HCT116 (cell line): ENCODE measurements around the gene CHSY1. TPM values are rescaled to one million over a fixed set of nuclear protein-coding genes. Genes with fewer than 3 reads are reported as not detected.

Experiments used
- ATAC-seq: fragments of 200-7000 bp; cut with Tn5 transposase; 2 replicates; pipeline ENCODE4 v1.9.1; 2020; ENCODE audit warnings: mild to moderate bottlenecking, moderate library complexity
- BruUV-seq: library from RNA; stranded (reverse); fragments of 400-500 nt; replicated peaks from 2 replicates; lab custom pipeline; 2021; lab: Mats Ljungman, UMichigan
- CTCF ChIA-PET: fragments of 300-600 bp; sonication (Branson Sonifier 250); formaldehyde crosslinking; loops from one replicate; lab custom pipeline; 2021; ENCODE audit warnings: antibody characterized with exemption; lab: Charles Lee
- POLR2A ChIA-PET: fragments of 300-600, 350-600 bp; sonication (Branson Sonifier 250); formaldehyde crosslinking; loops from one replicate; lab custom pipeline; 2021; ENCODE audit warnings: antibody characterized with exemption; lab: Charles Lee
- RAD21 ChIA-PET, 2 experiments: fragments of 300-600 bp; sonication (Branson Sonifier 250); formaldehyde crosslinking; loops; one replicate each; lab custom pipeline; 2023; ENCODE audit warnings: low total read pairs in 2 of 2; ENCODE audit not compliant: uncharacterized antibody in 2 of 2, unreplicated experiment in 2 of 2, low non-redundant PET in 1 of 2; lab: Charles Lee
- DNase-seq: peaks from one replicate; pipeline ENCODE4 v3.0.0-alpha.2; 2010; ENCODE audit warnings: low read depth, low spot score
- H2AFZ ChIP-seq: fragments of 200-600 bp; shearing (Covaris generic), sonication (generic); 2 replicates; pipeline ENCODE4 v1.6.1; 2017; ENCODE audit warnings: low read depth, mixed run types, mixed read lengths, antibody characterized with exemption, low read length; ENCODE audit not compliant: poor library complexity, severe bottlenecking
- H3K27ac ChIP-seq: 2 replicates; pipeline ENCODE4 v1.5.1; 2012; ENCODE audit warnings: low read depth, low read length
- H3K27me3 ChIP-seq: fragments of 200-600 bp; sonication (generic); 2 replicates; pipeline ENCODE4 v1.6.1; 2016; ENCODE audit warnings: mixed run types, low read length, mixed read lengths; ENCODE audit not compliant: insufficient read depth
- H3K36me3 ChIP-seq, 2 experiments: fragments of 200-500 bp in 1 of 2; fragments of 200-600 bp in 1 of 2; sonication (Bioruptor generic) in 1 of 2; sonication (generic) in 1 of 2; 2 replicates each; pipeline versions ENCODE4 v1.5.1 to v1.6.1; 2014 to 2016; ENCODE audit warnings: low read length in 2 of 2, inconsistent platforms in 1 of 2, mixed read lengths in 1 of 2, mixed run types in 1 of 2; ENCODE audit not compliant: insufficient read depth in 2 of 2, control insufficient read depth in 1 of 2
- H3K4me1 ChIP-seq, 2 experiments: fragments of 200-600 bp in 1 of 2; sonication (generic) in 1 of 2; 2 replicates each; pipeline versions ENCODE4 v1.5.1 to v1.6.1; 2012 to 2017; ENCODE audit warnings: low read length in 2 of 2, inconsistent platforms in 1 of 2, mild to moderate bottlenecking in 1 of 2, mixed read lengths in 1 of 2, mixed run types in 1 of 2, moderate library complexity in 1 of 2; ENCODE audit not compliant: insufficient read depth in 2 of 2, control insufficient read depth in 1 of 2
- H3K4me2 ChIP-seq: fragments of 200-600 bp; sonication (generic); 2 replicates; pipeline ENCODE4 v1.6.1; 2017; ENCODE audit warnings: mixed run types, low read length, mixed read lengths
- H3K4me3 ChIP-seq, 2 experiments: fragments of 200-600 bp in 1 of 2; sonication (generic) in 1 of 2; replicated peaks in 1 of 2; 2 replicates each; pipeline ENCODE4 v1.5.1; 2011 to 2016; ENCODE audit warnings: low read length in 2 of 2, control low read depth in 1 of 2, low read depth in 1 of 2, mild to moderate bottlenecking in 1 of 2, mixed read lengths in 1 of 2, mixed run types in 1 of 2
- H3K79me2 ChIP-seq: fragments of 200-600 bp; sonication (generic); 2 replicates; pipeline ENCODE4 v1.6.1; 2017; ENCODE audit warnings: mild to moderate bottlenecking, mixed run types, low read length, moderate library complexity, mixed read lengths; ENCODE audit not compliant: insufficient read depth
- H3K9ac ChIP-seq: fragments of 200-600 bp; sonication (generic); 2 replicates; pipeline ENCODE4 v1.6.1; 2016; ENCODE audit warnings: low read length, mixed read lengths
- H3K9me2 ChIP-seq: fragments of 200-600 bp; sonication (generic), shearing (Covaris generic); 2 replicates; pipeline ENCODE4 v1.6.1; 2017; ENCODE audit warnings: mixed run types, mild to moderate bottlenecking, moderate library complexity; ENCODE audit not compliant: insufficient read depth
- H3K9me3 ChIP-seq, 2 experiments: fragments of 200-500 bp in 1 of 2; fragments of 200-600 bp in 1 of 2; sonication (Bioruptor generic) in 1 of 2; sonication (generic) in 1 of 2; 2 replicates each; pipeline ENCODE4 v1.6.1; 2014 to 2017; ENCODE audit warnings: low read length in 2 of 2, mixed read lengths in 2 of 2, inconsistent platforms in 1 of 2, low read depth in 1 of 2, mild to moderate bottlenecking in 1 of 2, mixed run types in 1 of 2, moderate library complexity in 1 of 2; ENCODE audit not compliant: control insufficient read depth in 1 of 2, insufficient read depth in 1 of 2
- H4K20me1 ChIP-seq: fragments of 200-600 bp; sonication (generic), shearing (Covaris generic); 2 replicates; pipeline ENCODE4 v1.6.1; 2017; ENCODE audit warnings: mixed run types, mild to moderate bottlenecking, moderate library complexity; ENCODE audit not compliant: insufficient read depth
- CBX3 ChIP-seq: IDR thresholded peaks from 2 replicates; pipeline ENCODE4 v1.6.1; 2012; ENCODE audit warnings: low read depth
- CEBPB ChIP-seq: IDR thresholded peaks from 2 replicates; pipeline ENCODE4 v1.6.1; 2012; ENCODE audit warnings: low read depth
- EGR1 ChIP-seq: IDR thresholded peaks from 2 replicates; pipeline ENCODE4 v1.6.1; 2012; ENCODE audit warnings: low read depth
- ELF1 ChIP-seq: IDR thresholded peaks from 2 replicates; pipeline ENCODE4 v1.6.1; 2012; ENCODE audit warnings: low read depth, borderline replicate concordance
- EZH2 ChIP-seq: fragments of 200-600 bp; sonication (generic); IDR thresholded peaks from 2 replicates; pipeline ENCODE4 v1.6.1; 2017; ENCODE audit warnings: antibody characterized with exemption, mixed run types
- EZH2phosphoT487 ChIP-seq: fragments of 200-600 bp; IDR thresholded peaks from 2 replicates; pipeline ENCODE4 v1.6.1; 2018; ENCODE audit warnings: antibody characterized with exemption, borderline replicate concordance
- JUND ChIP-seq: IDR thresholded peaks from 2 replicates; pipeline ENCODE4 v1.6.1; 2012
- POLR2A ChIP-seq: IDR thresholded peaks from 2 replicates; pipeline ENCODE4 v1.7.0; 2011; ENCODE audit warnings: borderline replicate concordance; ENCODE audit not compliant: insufficient read depth, insufficient read length; ENCODE audit errors: extremely low read depth
- POLR2AphosphoS5 ChIP-seq: IDR thresholded peaks from 2 replicates; pipeline ENCODE4 v1.6.1; 2011; ENCODE audit warnings: mild to moderate bottlenecking, low read depth, low read length, moderate library complexity
- SIN3A ChIP-seq: IDR thresholded peaks from 2 replicates; pipeline ENCODE4 v1.6.1; 2012; ENCODE audit warnings: low read depth
- SP1 ChIP-seq: IDR thresholded peaks from 2 replicates; pipeline ENCODE4 v1.6.1; 2012; ENCODE audit warnings: low read depth
- SRF ChIP-seq: IDR thresholded peaks from 2 replicates; pipeline ENCODE4 v1.6.1; 2012; ENCODE audit warnings: low read depth
- TCF7L2 ChIP-seq: IDR thresholded peaks from 2 replicates; pipeline ENCODE4 v1.7.0; 2011; ENCODE audit warnings: borderline replicate concordance, inconsistent platforms; ENCODE audit not compliant: insufficient read depth, insufficient read length; ENCODE audit errors: extremely low read depth
- YY1 ChIP-seq: IDR thresholded peaks from 2 replicates; pipeline ENCODE4 v1.6.1; 2011; ENCODE audit warnings: low read length, low read depth, moderate library complexity, mild to moderate bottlenecking; ENCODE audit not compliant: insufficient replicate concordance; ENCODE audit errors: extremely low read depth
- ZNF274 ChIP-seq: fragments of 200-500 bp; sonication (Bioruptor generic); IDR thresholded peaks from 2 replicates; pipeline ENCODE4 v1.6.1; 2014; ENCODE audit warnings: mild to moderate bottlenecking, low read depth, low read length, inconsistent platforms
- intact Hi-C: fragments of 100-400 bp; cut with micrococcal nuclease; formaldehyde crosslinking; loops from 2 replicates; pipeline ENCODE4 v1.10.0; 2022
- total RNA-seq: library from RNA; stranded (reverse); gene quantifications from one replicate; pipeline ENCODE4 v1.2.1, GENCODE V29; 2021; ENCODE audit not compliant: unreplicated experiment
- TF ChIP-seq, protein P1 (sequence below): IDR thresholded peaks from 2 replicates; pipeline ENCODE4 v1.6.1; 2011; ENCODE audit warnings: mild to moderate bottlenecking, low read length, moderate library complexity; ENCODE audit not compliant: insufficient replicate concordance; ENCODE audit errors: extremely low read depth
- TF ChIP-seq, protein P2 (sequence below): IDR thresholded peaks from 2 replicates; pipeline ENCODE4 v1.6.1; 2012
- TF ChIP-seq, protein P3 (sequence below): IDR thresholded peaks from 2 replicates; pipeline ENCODE4 v1.6.1; 2012

The CHSY1 gene
- total RNA-seq, 1 experiment from 2014 or later = 25.4 TPM

DNA sequence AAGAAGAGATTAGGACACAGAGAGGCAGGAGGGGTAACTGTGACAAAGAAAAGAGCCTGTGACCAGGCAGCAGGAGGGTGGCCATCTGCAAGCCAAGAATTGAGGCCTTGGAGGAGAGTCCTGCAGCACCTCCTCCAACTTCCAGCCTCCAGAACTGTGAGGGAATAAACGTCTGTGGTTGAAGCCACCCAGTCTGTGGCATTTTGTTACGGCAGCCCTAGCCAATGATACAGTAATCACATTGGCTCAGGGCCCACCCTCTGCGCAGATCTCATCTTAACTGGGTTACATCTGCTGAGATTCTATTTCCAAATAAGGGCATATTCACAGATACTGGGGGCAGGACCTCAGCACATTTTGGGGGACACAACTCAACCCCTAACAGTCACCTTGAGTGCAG lies 14.2 kb upstream of the CHSY1 start:
- BruUV-seq = no TSS peak
- intact Hi-C loops = no loop called here
- POLR2A ChIA-PET = no interaction called here

More for the DNA sequence above, 14.2 kb upstream of the CHSY1 start:
- Histone ChIP-seq H3K9me2 (no peaks in the 10 kb centered on the region), H3K27me3 (no peaks in the 10 kb centered on the region), H3K27ac (no peak overlapping the region), H3K9me3 (no peaks in the 10 kb centered on the region), H3K9ac (no peak overlapping the region), H3K4me3 (no peak overlapping the region), H4K20me1 (no peaks in the 10 kb centered on the region), H2AFZ (no peak overlapping the region), H3K79me2 (no peaks in the 10 kb centered on the region), H3K4me2 (no peak overlapping the region), H3K4me1 (no peaks in the 10 kb centered on the region), H3K36me3 (peaks cover 5 to 11% of the 10 kb centered on the region in 2 experiments; a peak in 1 of 4 replicates)
- DNase-seq (no peak), ATAC-seq (no peak)
- CTCF ChIA-PET = no interaction called here
- RAD21 ChIA-PET = no interaction called here
- TF ChIP-seq, protein P1, sequence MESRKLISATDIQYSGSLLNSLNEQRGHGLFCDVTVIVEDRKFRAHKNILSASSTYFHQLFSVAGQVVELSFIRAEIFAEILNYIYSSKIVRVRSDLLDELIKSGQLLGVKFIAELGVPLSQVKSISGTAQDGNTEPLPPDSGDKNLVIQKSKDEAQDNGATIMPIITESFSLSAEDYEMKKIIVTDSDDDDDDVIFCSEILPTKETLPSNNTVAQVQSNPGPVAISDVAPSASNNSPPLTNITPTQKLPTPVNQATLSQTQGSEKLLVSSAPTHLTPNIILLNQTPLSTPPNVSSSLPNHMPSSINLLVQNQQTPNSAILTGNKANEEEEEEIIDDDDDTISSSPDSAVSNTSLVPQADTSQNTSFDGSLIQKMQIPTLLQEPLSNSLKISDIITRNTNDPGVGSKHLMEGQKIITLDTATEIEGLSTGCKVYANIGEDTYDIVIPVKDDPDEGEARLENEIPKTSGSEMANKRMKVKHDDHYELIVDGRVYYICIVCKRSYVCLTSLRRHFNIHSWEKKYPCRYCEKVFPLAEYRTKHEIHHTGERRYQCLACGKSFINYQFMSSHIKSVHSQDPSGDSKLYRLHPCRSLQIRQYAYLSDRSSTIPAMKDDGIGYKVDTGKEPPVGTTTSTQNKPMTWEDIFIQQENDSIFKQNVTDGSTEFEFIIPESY = no peak
- TF ChIP-seq EZH2phosphoT487 (no peak), CEBPB (no peak), CBX3 (no peak), POLR2AphosphoS5 (no peak), POLR2A (no peak), SP1 (no peak), SRF (no peak), YY1 (no peak), EZH2 (no peak), ZNF274 (no peak), EGR1 (no peak), SIN3A (no peak), ELF1 (no peak), JUND (no peak), TCF7L2 (no peak)
- TF ChIP-seq, protein P2, sequence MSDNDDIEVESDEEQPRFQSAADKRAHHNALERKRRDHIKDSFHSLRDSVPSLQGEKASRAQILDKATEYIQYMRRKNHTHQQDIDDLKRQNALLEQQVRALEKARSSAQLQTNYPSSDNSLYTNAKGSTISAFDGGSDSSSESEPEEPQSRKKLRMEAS = no peak
- TF ChIP-seq, protein P3, sequence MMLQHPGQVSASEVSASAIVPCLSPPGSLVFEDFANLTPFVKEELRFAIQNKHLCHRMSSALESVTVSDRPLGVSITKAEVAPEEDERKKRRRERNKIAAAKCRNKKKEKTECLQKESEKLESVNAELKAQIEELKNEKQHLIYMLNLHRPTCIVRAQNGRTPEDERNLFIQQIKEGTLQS = no peak
